ENCODE results near the gene AGAP9.
"Not testable (repeated sequence)": the region's sequence is repeated elsewhere in the genome, so short reads cannot be mapped to it uniquely, and the experiment has no call there.

Gene AGAP9

GRCh38 chr10:47491600-47491999 lies 31.8 kb downstream of the AGAP9 start, which contains the start of gene FAM25G:
Gene FAM25G (minus strand): TSS chr10:47491700. CDS start chr10:47491674, 26 bp downstream.
- not testable (repeated sequence) for H3K4me1 ChIP-seq (ENCODE audit: control insufficient read depth, insufficient read depth, low read depth, low read length); H2AFZ ChIP-seq (ENCODE audit: low read depth, low read length); H3K23ac ChIP-seq (ENCODE audit: low read length in 2 of 2); H3K9ac ChIP-seq (ENCODE audit: low read length); H3K27ac ChIP-seq (ENCODE audit: low read length, poor library complexity, severe bottlenecking); H3K4ac ChIP-seq (ENCODE audit: low read depth in 1 of 2, low read length in 2 of 2); H2BK120ac ChIP-seq (ENCODE audit: low read depth, low read length); DNase-seq; H4K91ac ChIP-seq (ENCODE audit: low read length); H2BK12ac ChIP-seq (ENCODE audit: low read length in 2 of 2); H3K18ac ChIP-seq (ENCODE audit: low read depth in 1 of 2, low read length in 2 of 2); H2BK5ac ChIP-seq (ENCODE audit: low read depth, low read length, poor library complexity, severe bottlenecking); H3K9me3 ChIP-seq (ENCODE audit: control insufficient read depth, low read length); H2AK5ac ChIP-seq (ENCODE audit: low read length, severe bottlenecking); H2BK15ac ChIP-seq (ENCODE audit: low read depth, poor library complexity, severe bottlenecking); H3K4me3 ChIP-seq (ENCODE audit: insufficient read depth in 1 of 2, low read depth in 1 of 2, low read length in 2 of 2); H3K27me3 ChIP-seq (ENCODE audit: control insufficient read depth in 1 of 2, insufficient read depth in 1 of 2, low read length in 2 of 2); H3K4me2 ChIP-seq (ENCODE audit: low read length, poor library complexity, severe bottlenecking); H3K14ac ChIP-seq (ENCODE audit: low read length in 2 of 2); H3K79me1 ChIP-seq (replicated peaks; ENCODE audit: low read length, poor library complexity, severe bottlenecking); H4K8ac ChIP-seq (ENCODE audit: low read length); H3K36me3 ChIP-seq (ENCODE audit: control insufficient read depth in 1 of 2, insufficient read depth in 2 of 2, low read depth in 1 of 2, low read length in 2 of 2)
- WGBS, result no CpG with 5 or more reads among the region's 9 CpGs

- H3K79me1 ChIP-seq (replicated peaks; ENCODE audit: low read length, poor library complexity, severe bottlenecking); H3K4me3 ChIP-seq (ENCODE audit: insufficient read depth in 1 of 2, low read depth in 1 of 2, low read length in 2 of 2); H3K14ac ChIP-seq (ENCODE audit: low read length in 2 of 2); H3K18ac ChIP-seq (ENCODE audit: low read depth in 1 of 2, low read length in 2 of 2); H2BK15ac ChIP-seq (ENCODE audit: low read depth, poor library complexity, severe bottlenecking); H2AFZ ChIP-seq (ENCODE audit: low read depth, low read length); DNase-seq; H3K4me1 ChIP-seq (ENCODE audit: control insufficient read depth, insufficient read depth, low read depth, low read length); H3K4me2 ChIP-seq (ENCODE audit: low read length, poor library complexity, severe bottlenecking); H2BK120ac ChIP-seq (ENCODE audit: low read depth, low read length); H3K9ac ChIP-seq (ENCODE audit: low read length); H3K4ac ChIP-seq (ENCODE audit: low read depth in 1 of 2, low read length in 2 of 2); H2BK5ac ChIP-seq (ENCODE audit: low read depth, low read length, poor library complexity, severe bottlenecking); H4K91ac ChIP-seq (ENCODE audit: low read length); H3K27me3 ChIP-seq (ENCODE audit: control insufficient read depth in 1 of 2, insufficient read depth in 1 of 2, low read length in 2 of 2); H4K8ac ChIP-seq (ENCODE audit: low read length); H3K23ac ChIP-seq (ENCODE audit: low read length in 2 of 2); H3K9me3 ChIP-seq (ENCODE audit: control insufficient read depth, low read length); H2BK12ac ChIP-seq (ENCODE audit: low read length in 2 of 2); H3K36me3 ChIP-seq (ENCODE audit: control insufficient read depth in 1 of 2, insufficient read depth in 2 of 2, low read depth in 1 of 2, low read length in 2 of 2); H3K27ac ChIP-seq (ENCODE audit: low read length, poor library complexity, severe bottlenecking); H2AK5ac ChIP-seq (ENCODE audit: low read length, severe bottlenecking): not testable (repeated sequence)
- no CpG with 5 or more reads among the region's 7 CpGs for WGBS
These were observed 33.8 kb downstream of the AGAP9 start for GRCh38 chr10:47489630-47490029.

GRCh38 chr10:47485943-47486342 lies 37.5 kb downstream of the AGAP9 start:
- not testable (repeated sequence) for H3K18ac ChIP-seq (ENCODE audit: low read depth in 1 of 2, low read length in 2 of 2); H3K9ac ChIP-seq (ENCODE audit: low read length); H3K23ac ChIP-seq (ENCODE audit: low read length in 2 of 2); H3K79me1 ChIP-seq (replicated peaks; ENCODE audit: low read length, poor library complexity, severe bottlenecking); H2AFZ ChIP-seq (ENCODE audit: low read depth, low read length); H3K4me2 ChIP-seq (ENCODE audit: low read length, poor library complexity, severe bottlenecking); H2BK12ac ChIP-seq (ENCODE audit: low read length in 2 of 2); H4K8ac ChIP-seq (ENCODE audit: low read length); H4K91ac ChIP-seq (ENCODE audit: low read length); H2AK5ac ChIP-seq (ENCODE audit: low read length, severe bottlenecking); H3K4me3 ChIP-seq (ENCODE audit: insufficient read depth in 1 of 2, low read depth in 1 of 2, low read length in 2 of 2); H3K36me3 ChIP-seq (ENCODE audit: control insufficient read depth in 1 of 2, insufficient read depth in 2 of 2, low read depth in 1 of 2, low read length in 2 of 2); H3K9me3 ChIP-seq (ENCODE audit: control insufficient read depth, low read length); H2BK5ac ChIP-seq (ENCODE audit: low read depth, low read length, poor library complexity, severe bottlenecking); H2BK120ac ChIP-seq (ENCODE audit: low read depth, low read length); H3K4ac ChIP-seq (ENCODE audit: low read depth in 1 of 2, low read length in 2 of 2); H3K27ac ChIP-seq (ENCODE audit: low read length, poor library complexity, severe bottlenecking); H3K14ac ChIP-seq (ENCODE audit: low read length in 2 of 2); H3K4me1 ChIP-seq (ENCODE audit: control insufficient read depth, insufficient read depth, low read depth, low read length); H2BK15ac ChIP-seq (ENCODE audit: low read depth, poor library complexity, severe bottlenecking); H3K27me3 ChIP-seq (ENCODE audit: control insufficient read depth in 1 of 2, insufficient read depth in 1 of 2, low read length in 2 of 2)
- peak; percentile 67 for DNase-seq
- WGBS, result no CpG with 5 or more reads among the region's 4 CpGs

- 100% methylated on average over 1 of the region's 11 CpGs for WGBS
These were observed 38.7 kb downstream of the AGAP9 start for GRCh38 chr10:47484786-47485185.

More at GRCh38 chr10:47484786-47485185, 38.7 kb downstream of the AGAP9 start:
- not testable (repeated sequence) for H3K27ac ChIP-seq (ENCODE audit: low read length, poor library complexity, severe bottlenecking); H3K18ac ChIP-seq (ENCODE audit: low read depth in 1 of 2, low read length in 2 of 2); H3K23ac ChIP-seq (ENCODE audit: low read length in 2 of 2); H3K79me1 ChIP-seq (replicated peaks; ENCODE audit: low read length, poor library complexity, severe bottlenecking); H3K4ac ChIP-seq (ENCODE audit: low read depth in 1 of 2, low read length in 2 of 2); DNase-seq; H3K9ac ChIP-seq (ENCODE audit: low read length); H3K4me1 ChIP-seq (ENCODE audit: control insufficient read depth, insufficient read depth, low read depth, low read length); H2AFZ ChIP-seq (ENCODE audit: low read depth, low read length); H2BK120ac ChIP-seq (ENCODE audit: low read depth, low read length); H3K9me3 ChIP-seq (ENCODE audit: control insufficient read depth, low read length); H2BK12ac ChIP-seq (ENCODE audit: low read length in 2 of 2); H2BK5ac ChIP-seq (ENCODE audit: low read depth, low read length, poor library complexity, severe bottlenecking); H4K8ac ChIP-seq (ENCODE audit: low read length); H2BK15ac ChIP-seq (ENCODE audit: low read depth, poor library complexity, severe bottlenecking); H2AK5ac ChIP-seq (ENCODE audit: low read length, severe bottlenecking); H3K4me3 ChIP-seq (ENCODE audit: insufficient read depth in 1 of 2, low read depth in 1 of 2, low read length in 2 of 2); H3K27me3 ChIP-seq (ENCODE audit: control insufficient read depth in 1 of 2, insufficient read depth in 1 of 2, low read length in 2 of 2); H3K4me2 ChIP-seq (ENCODE audit: low read length, poor library complexity, severe bottlenecking); H3K36me3 ChIP-seq (ENCODE audit: control insufficient read depth in 1 of 2, insufficient read depth in 2 of 2, low read depth in 1 of 2, low read length in 2 of 2); H3K14ac ChIP-seq (ENCODE audit: low read length in 2 of 2); H4K91ac ChIP-seq (ENCODE audit: low read length)
